A673 (cell line): ENCODE data around the gene KIF9.

ENCODE experiments used
- EZH2 ChIP-seq: fragments of 200-600 bp; sonication (generic); IDR thresholded peaks from 2 replicates; pipeline ENCODE4 v1.6.1; 2017; ENCODE audit warnings: borderline replicate concordance, low read depth, mild to moderate bottlenecking, mixed read lengths, antibody characterized with exemption, low read length; ENCODE audit not compliant: poor library complexity, severe bottlenecking
- TF ChIP-seq, protein P1 (sequence below): fragments of 300-800, 200-600 bp; sonication (generic); conservative IDR thresholded peaks from 2 replicates; pipeline ENCODE4 v1.5.1; 2017; ENCODE audit warnings: low read depth, mild to moderate bottlenecking, antibody characterized with exemption, low read length, moderate library complexity, mixed read lengths

DNA sequence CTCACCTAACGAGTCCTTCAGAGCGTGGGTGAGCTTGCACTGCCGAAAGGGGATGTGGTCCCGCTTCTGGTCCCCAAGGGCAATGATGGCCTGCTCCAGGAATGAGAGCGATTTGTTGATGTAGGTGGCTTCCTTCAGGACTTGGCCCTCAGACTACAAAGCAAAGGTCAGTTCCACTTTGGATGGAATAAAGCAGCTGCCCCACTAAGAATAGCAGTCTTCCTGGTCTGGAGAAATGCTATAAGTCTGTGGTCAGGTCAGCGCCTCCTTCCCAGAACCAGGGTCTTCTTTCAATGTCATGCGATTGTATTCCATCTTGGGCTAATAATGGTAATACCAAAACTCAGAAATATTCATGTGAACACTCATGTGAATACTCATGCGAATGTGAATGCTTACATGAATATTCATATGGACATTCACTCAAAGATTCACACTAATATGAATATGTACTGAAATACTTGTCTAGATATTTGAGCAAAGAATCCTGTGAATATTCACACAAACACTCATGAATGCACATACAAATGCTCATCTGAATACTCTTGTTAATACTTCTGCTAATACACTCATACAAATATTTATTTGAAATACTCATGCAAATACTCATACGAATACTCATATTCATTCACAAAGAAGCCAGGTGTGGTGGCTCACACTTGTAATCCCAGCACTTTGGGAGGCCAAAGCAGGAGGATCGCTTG lies 16.7 kb downstream of the KIF9 start:
- TF ChIP-seq, protein P1, sequence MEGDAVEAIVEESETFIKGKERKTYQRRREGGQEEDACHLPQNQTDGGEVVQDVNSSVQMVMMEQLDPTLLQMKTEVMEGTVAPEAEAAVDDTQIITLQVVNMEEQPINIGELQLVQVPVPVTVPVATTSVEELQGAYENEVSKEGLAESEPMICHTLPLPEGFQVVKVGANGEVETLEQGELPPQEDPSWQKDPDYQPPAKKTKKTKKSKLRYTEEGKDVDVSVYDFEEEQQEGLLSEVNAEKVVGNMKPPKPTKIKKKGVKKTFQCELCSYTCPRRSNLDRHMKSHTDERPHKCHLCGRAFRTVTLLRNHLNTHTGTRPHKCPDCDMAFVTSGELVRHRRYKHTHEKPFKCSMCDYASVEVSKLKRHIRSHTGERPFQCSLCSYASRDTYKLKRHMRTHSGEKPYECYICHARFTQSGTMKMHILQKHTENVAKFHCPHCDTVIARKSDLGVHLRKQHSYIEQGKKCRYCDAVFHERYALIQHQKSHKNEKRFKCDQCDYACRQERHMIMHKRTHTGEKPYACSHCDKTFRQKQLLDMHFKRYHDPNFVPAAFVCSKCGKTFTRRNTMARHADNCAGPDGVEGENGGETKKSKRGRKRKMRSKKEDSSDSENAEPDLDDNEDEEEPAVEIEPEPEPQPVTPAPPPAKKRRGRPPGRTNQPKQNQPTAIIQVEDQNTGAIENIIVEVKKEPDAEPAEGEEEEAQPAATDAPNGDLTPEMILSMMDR, result no peak
- no peak for TF ChIP-seq EZH2
